NOMO-1 (cell line): Measurements from ENCODE around the gene PIK3R5.

ENCODE experiments used
- DNase-seq, 2 experiments: peaks; one replicate each; lab custom pipeline; 2025; ENCODE audit not compliant: unreplicated experiment in 2 of 2; lab: John Stamatoyannopoulos, UW

The PIK3R5 gene

DNA sequence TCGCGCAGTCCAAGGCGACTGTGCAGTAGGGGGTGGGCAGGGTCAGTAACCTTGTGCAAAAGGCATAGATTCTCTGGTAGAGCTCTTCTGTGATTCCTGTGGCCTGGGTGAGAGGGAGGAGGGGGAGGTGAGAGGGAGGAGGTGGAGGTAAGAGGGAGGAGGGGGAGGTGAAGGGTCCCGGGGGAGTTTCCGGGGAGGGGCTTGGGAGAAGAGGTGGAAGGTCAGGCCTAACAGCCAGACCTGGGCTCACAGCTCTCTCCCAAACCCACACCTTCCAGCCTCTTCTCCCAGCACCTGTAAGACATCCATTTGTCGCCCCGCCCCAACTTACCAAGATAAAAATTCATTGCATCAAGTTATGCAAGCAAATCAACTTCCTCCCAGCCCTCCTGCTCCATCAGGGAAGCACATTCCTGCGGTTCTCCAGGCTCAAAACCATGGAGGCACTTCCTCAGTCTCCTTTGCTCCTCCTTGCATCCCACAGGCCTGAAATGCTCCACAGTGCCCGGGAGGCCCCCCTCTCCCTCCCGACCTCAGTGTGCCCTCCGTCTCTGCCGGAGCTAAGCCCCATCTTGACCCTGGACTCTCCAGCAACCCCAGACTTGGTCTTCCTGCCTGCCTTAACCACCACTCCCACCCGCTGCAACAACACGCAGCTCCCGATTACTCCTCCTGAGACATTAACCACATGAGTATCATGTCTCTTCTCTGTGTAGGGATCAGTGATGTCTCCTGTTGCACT, 128.5 kb downstream of the PIK3R5 start:
- no peak for DNase-seq

GRCh38 chr17:8835631-8836364, 129.7 kb downstream of the PIK3R5 start:
- DNase-seq, result no peak

DNA sequence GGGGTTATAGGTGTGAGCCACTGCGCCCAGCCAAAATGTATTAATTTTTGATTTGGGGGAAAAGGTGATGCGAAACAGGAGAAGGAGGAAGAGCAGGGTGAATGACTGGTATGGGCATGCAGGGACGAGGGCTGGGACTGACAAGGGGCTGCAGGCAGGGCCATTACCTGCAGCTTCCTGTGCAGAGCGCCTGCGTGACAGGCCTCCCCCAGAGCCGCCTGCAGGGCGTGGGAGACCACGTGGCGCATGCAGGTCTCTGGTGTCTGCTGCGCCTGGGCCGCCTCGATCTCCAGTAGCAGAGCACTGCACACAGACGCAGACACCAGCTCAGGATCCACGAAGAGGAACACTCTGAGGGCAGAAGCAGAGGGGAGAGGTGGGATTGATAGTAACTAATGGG, 130.4 kb downstream of the PIK3R5 start:
- DNase-seq, result no peak

DNA sequence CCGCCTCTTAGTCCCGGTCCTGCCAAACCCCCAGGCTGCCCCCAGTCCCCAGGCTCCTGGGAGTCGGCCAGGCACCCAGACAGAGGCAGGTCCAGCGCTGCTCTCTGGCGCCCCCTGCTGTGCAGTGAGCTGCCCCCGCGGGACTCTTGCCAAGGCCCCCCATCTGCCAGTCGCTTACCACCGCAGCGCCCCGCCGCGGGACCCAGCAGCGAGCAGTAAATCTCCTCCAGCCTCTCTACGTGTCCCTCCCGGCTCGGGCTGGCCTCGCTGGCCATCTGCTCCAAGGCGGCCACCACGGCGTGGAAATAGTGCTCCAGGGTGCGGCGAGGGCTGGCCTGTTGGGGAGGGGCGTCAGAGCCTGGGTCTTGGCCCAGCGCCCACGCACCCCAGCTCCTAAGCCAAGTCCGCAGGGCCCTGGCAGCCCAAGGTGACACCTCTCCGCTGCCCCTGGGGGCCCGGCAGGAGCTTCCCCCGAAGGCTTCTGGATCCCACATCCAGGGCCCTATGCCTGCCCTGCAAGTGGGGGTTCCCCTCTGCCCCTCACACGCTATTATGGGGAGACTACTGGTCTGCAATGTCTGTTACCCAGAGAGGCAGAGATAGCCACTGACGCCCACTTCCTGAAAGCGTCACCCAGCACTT, 132.7 kb downstream of the PIK3R5 start:
- DNase-seq, result peak in 1 of 2 experiments; percentile 1

- no peak for DNase-seq
Observed at GRCh38 chr17:8831234-8831849, 134.2 kb downstream of the PIK3R5 start.

- no peak for DNase-seq
Observed at GRCh38 chr17:8830141-8830540, 135.4 kb downstream of the PIK3R5 start.

DNA sequence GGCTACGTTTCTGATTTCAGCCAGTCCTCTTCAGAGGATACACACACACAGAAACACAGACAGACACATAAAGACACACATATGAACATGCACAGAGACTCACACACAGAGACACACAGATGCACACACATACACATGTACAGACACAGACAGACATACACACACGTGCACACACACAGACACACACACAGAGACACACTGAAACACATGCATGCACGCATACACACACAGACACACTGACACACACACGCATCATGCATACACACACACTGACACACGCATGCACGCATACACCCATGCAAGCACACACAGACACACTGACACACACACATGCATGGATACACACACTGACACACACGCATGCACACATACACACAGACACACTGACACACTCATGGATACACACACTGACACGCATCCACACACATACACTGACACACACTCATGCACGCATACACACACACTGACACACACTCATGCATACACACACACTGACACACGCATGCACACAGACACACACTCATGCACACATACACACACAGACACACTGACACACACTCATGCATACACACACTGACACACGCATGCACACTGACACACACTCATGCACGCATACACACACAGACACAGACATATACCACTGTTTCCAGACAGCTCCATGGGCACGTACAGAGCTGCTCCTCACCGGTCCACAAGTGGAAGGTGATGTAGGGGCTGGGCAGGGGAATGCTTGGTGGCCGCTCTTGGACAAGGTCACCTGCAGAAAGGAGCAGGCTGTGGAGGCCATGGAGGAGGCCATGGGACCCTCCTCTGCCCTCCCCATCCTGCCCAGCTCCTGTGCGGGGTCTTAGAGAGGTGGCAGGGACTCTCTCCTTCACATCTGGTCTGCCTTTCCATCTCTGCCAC, 136.2 kb downstream of the PIK3R5 start:
- no peak for DNase-seq
